A673 (cell line): ENCODE results near the gene SECISBP2. TPM values are rescaled to one million over a fixed set of nuclear protein-coding genes. Genes with fewer than 3 reads are reported as not detected.

Experiments used
- BruUV-seq: library from RNA; stranded (reverse); fragments of 400-500 nt; replicated peaks from 2 replicates; lab custom pipeline; 2021; lab: Mats Ljungman, UMichigan
- CTCF ChIA-PET: fragments of 300-600 bp; sonication (Branson Sonifier 250); formaldehyde crosslinking; loops from one replicate; lab custom pipeline; 2022; ENCODE audit warnings: antibody characterized with exemption; lab: Charles Lee
- POLR2A ChIA-PET: fragments of 300-600 bp; sonication (Branson Sonifier 250); formaldehyde crosslinking; loops from one replicate; lab custom pipeline; 2022; ENCODE audit warnings: antibody characterized with exemption; ENCODE audit not compliant: low non-redundant PET; lab: Charles Lee
- DNase-seq: peaks from one replicate; pipeline ENCODE4 v3.0.0-alpha.2; 2015; ENCODE audit warnings: low spot score
- H3K27ac ChIP-seq: fragments of 200-600 bp; sonication (generic); 2 replicates; pipeline ENCODE4 v1.5.1; 2016; ENCODE audit warnings: mixed run types, low read depth, mild to moderate bottlenecking, mixed read lengths, antibody characterized with exemption, low read length; ENCODE audit not compliant: poor library complexity, severe bottlenecking
- H3K27me3 ChIP-seq: fragments of 200-600 bp; sonication (generic); replicated peaks from 2 replicates; pipeline ENCODE4 v1.6.1; 2017; ENCODE audit warnings: mixed run types, low read depth, mild to moderate bottlenecking, mixed read lengths, antibody characterized with exemption, low read length; ENCODE audit not compliant: insufficient read depth, poor library complexity
- H3K36me3 ChIP-seq: fragments of 200-600 bp; sonication (generic); 2 replicates; pipeline ENCODE4 v1.6.1; 2016; ENCODE audit warnings: mixed run types, mild to moderate bottlenecking, mixed read lengths, antibody characterized with exemption, low read length; ENCODE audit not compliant: insufficient read depth, poor library complexity, severe bottlenecking
- H3K4me1 ChIP-seq: fragments of 200-600 bp; sonication (generic); 2 replicates; pipeline ENCODE4 v1.6.1; 2017; ENCODE audit warnings: mixed run types, mild to moderate bottlenecking, mixed read lengths, antibody characterized with exemption, low read length; ENCODE audit not compliant: insufficient read depth, poor library complexity, severe bottlenecking
- H3K4me3 ChIP-seq: fragments of 200-600 bp; sonication (generic); 2 replicates; pipeline ENCODE4 v1.5.1; 2016; ENCODE audit warnings: low read depth, mixed run types, mild to moderate bottlenecking, mixed read lengths, low read length; ENCODE audit not compliant: poor library complexity, severe bottlenecking
- H3K9me3 ChIP-seq: fragments of 200-600 bp; sonication (generic); 2 replicates; pipeline ENCODE4 v1.6.1; 2016; ENCODE audit warnings: mixed run types, low read depth, mild to moderate bottlenecking, mixed read lengths, antibody characterized with exemption, low read length; ENCODE audit not compliant: poor library complexity, severe bottlenecking
- EZH2 ChIP-seq: fragments of 200-600 bp; sonication (generic); IDR thresholded peaks from 2 replicates; pipeline ENCODE4 v1.6.1; 2017; ENCODE audit warnings: borderline replicate concordance, low read depth, mild to moderate bottlenecking, mixed read lengths, antibody characterized with exemption, low read length; ENCODE audit not compliant: poor library complexity, severe bottlenecking
- intact Hi-C: fragments of 100-400 bp; cut with micrococcal nuclease; formaldehyde crosslinking; loops from one replicate; pipeline ENCODE4 v1.10.0; 2022; ENCODE audit not compliant: unreplicated experiment
- total RNA-seq: library from RNA; stranded (reverse); gene quantifications from 2 replicates; pipeline ENCODE4 v1.2.3, GENCODE V29; 2021
- TF ChIP-seq, protein P1 (sequence below): fragments of 300-800, 200-600 bp; sonication (generic); conservative IDR thresholded peaks from 2 replicates; pipeline ENCODE4 v1.5.1; 2017; ENCODE audit warnings: low read depth, mild to moderate bottlenecking, antibody characterized with exemption, low read length, moderate library complexity, mixed read lengths

Gene SECISBP2
- total RNA-seq, 1 experiment from 2014 or later, result 44.4 TPM

DNA sequence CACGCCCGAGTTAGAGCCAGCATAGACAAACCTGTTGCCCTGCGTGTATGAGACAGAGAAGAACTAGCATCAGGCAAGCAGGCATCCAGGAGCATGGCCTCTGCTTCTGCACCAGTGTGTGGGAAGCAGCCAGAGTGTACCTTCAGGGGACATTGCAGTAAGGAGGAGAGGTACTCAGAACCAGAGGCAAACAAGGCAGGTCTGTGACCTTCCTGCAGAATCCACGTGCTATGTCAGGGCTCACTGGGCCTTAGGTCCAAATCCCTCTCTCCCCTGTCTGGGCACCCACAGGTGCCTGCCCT, 63.0 kb downstream of the SECISBP2 start:
- intact Hi-C loops, result no loop called here
- no peak overlapping the region for H3K4me3 ChIP-seq
- no peaks in the 10 kb centered on the region for H3K9me3 ChIP-seq
- H3K36me3 ChIP-seq, result no peaks in the 10 kb centered on the region
- TF ChIP-seq EZH2, result no peak
- TF ChIP-seq, protein P1, sequence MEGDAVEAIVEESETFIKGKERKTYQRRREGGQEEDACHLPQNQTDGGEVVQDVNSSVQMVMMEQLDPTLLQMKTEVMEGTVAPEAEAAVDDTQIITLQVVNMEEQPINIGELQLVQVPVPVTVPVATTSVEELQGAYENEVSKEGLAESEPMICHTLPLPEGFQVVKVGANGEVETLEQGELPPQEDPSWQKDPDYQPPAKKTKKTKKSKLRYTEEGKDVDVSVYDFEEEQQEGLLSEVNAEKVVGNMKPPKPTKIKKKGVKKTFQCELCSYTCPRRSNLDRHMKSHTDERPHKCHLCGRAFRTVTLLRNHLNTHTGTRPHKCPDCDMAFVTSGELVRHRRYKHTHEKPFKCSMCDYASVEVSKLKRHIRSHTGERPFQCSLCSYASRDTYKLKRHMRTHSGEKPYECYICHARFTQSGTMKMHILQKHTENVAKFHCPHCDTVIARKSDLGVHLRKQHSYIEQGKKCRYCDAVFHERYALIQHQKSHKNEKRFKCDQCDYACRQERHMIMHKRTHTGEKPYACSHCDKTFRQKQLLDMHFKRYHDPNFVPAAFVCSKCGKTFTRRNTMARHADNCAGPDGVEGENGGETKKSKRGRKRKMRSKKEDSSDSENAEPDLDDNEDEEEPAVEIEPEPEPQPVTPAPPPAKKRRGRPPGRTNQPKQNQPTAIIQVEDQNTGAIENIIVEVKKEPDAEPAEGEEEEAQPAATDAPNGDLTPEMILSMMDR, result no peak
- CTCF ChIA-PET, result no interaction called here
- no peaks in the 10 kb centered on the region for H3K27me3 ChIP-seq
- no TSS peak for BruUV-seq
- POLR2A ChIA-PET, result no interaction called here
- DNase-seq, result no peak
- no peak overlapping the region for H3K27ac ChIP-seq
- no peaks in the 10 kb centered on the region for H3K4me1 ChIP-seq

DNA sequence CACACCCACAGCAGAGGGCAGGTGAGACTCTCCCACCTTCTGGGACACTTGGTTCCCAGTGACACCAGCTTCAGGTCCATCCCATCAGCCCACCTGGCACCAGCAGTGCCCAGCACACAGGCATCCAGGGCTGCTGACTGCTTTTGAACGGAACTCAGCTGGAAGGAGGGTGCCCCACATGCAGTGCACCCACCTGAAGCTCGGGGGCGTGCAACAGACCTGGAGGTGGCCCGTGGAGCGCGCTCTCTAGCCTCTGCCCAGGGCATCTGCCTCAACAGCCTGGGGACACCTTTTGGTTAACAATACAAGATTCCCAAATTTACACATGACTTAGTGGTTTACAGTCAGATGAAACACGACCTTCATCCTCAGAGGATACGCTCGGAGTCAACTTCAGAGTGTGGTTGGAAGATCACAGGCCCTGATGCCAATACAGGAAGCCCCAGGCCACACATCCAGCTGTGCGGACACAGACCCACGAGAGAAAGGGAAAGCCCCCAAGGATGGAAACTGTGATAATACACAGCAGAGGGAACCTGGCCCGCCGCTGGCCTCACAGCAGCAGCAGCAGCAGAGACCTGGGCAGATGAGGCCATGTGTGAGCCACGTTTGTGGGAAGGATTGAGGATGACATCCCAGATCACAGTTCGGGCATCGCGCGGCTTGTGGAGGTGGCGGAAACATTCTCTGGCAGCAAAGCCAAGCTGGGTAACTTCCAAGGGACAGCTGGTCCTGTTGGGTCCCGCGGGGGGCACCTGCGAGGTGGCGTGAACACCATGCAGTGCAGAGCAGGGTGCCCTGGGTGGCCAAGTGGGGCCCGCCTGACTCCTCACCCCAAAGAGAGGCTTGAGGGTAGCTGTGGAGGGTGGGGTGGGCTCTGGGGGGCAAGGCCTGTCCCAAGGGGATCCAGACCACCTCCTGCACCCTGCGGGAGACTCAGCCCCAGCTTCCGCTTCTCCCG, 64.0 kb downstream of the SECISBP2 start:
- Histone ChIP-seq H3K27ac (no peak overlapping the region), H3K4me3 (no peak overlapping the region), H3K9me3 (no peaks in the 10 kb centered on the region), H3K4me1 (no peaks in the 10 kb centered on the region), H3K36me3 (no peaks in the 10 kb centered on the region), H3K27me3 (no peaks in the 10 kb centered on the region)
- ChIA-PET POLR2A (no interaction called here), CTCF (no interaction called here)
- intact Hi-C loops, result no loop called here
- TF ChIP-seq, protein P1, result no peak
- no peak for TF ChIP-seq EZH2
- DNase-seq, result no peak
- no TSS peak for BruUV-seq

DNA sequence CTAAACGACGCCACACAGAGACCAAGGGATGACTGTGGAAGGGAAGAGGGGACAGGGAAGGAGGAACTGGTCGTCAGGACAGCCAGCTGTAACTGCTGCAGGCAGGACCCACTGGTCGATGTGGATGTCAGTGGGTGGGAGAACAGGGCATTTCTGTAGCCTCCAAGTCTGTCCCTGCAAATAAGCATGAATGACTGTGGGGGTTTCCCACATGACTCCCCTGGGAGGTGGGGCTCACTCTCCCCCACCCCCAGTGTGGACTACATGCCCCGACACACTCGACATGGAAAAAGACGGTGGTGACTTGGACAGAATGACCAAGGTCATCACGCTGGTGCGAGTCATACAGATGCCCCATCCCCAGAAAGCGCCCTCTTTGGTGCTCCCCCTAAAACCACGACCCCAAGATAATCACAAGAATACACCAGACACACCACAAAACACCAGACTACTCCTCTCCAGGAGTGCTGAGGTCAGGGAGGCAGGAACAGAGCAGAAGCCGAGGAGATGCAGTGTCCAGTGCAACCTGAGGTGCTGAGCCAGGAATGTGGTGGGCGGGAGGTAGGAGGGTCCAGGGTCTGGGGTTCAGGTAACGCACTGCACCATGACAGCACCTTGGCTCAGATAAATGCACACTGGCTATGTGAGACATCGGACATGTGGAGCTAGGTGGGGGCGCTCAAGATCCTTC, 64.9 kb downstream of the SECISBP2 start:
- CTCF ChIA-PET, result no interaction called here
- H3K4me1 ChIP-seq, result no peaks in the 10 kb centered on the region

More for the DNA sequence above, 64.9 kb downstream of the SECISBP2 start:
- Histone ChIP-seq H3K36me3 (no peaks in the 10 kb centered on the region), H3K27me3 (no peaks in the 10 kb centered on the region), H3K4me3 (no peak overlapping the region), H3K9me3 (no peaks in the 10 kb centered on the region), H3K27ac (no peak overlapping the region)
- TF ChIP-seq EZH2, result no peak
- TF ChIP-seq, protein P1, result no peak
- POLR2A ChIA-PET, result no interaction called here
- BruUV-seq, result no TSS peak
- DNase-seq, result no peak
- intact Hi-C loops, result no loop called here
